SK-N-SH (cell line): ENCODE results near the gene PLTP.

Experiments
- CTCF ChIP-seq: fragments of 200-600 bp; sonication (generic); IDR thresholded peaks from 2 replicates; pipeline ENCODE4 v1.6.1; 2017; ENCODE audit warnings: antibody characterized with exemption, mild to moderate bottlenecking, moderate library complexity
- SIN3A ChIP-seq: IDR thresholded peaks from 2 replicates; pipeline ENCODE4 v1.6.1; 2012; ENCODE audit warnings: low read depth, mild to moderate bottlenecking, low read length, moderate library complexity, borderline replicate concordance
- USF2 ChIP-seq: fragments of 150-350 bp; IDR thresholded peaks from 2 replicates; pipeline ENCODE4 v1.6.1; 2017; ENCODE audit warnings: antibody characterized with exemption, low read length, low read depth, borderline replicate concordance

- no peak for TF ChIP-seq SIN3A
- no peak for TF ChIP-seq USF2
- TF ChIP-seq CTCF: no peak
Observed at GRCh38 chr20:45927071-45927878, 15.3 kb upstream of the PLTP start.
